GM12875 (cell line): ENCODE measurements around the gene ESM1.
"Not testable (repeated sequence)": the region's sequence is repeated elsewhere in the genome, so short reads cannot be mapped to it uniquely, and the experiment has no call there.

ENCODE experiments used
- H3K4me3 ChIP-seq: one replicate; pipeline ENCODE4 v1.5.1; 2011; ENCODE audit warnings: low read depth, low read length, control low read depth
- TF ChIP-seq, protein P1 (sequence below): IDR thresholded peaks from 2 replicates; pipeline ENCODE4 v1.5.1; 2011; ENCODE audit warnings: low read depth, mild to moderate bottlenecking, control low read depth, inconsistent platforms, low read length, moderate library complexity, borderline replicate concordance; ENCODE audit not compliant: insufficient read depth

Gene ESM1

DNA sequence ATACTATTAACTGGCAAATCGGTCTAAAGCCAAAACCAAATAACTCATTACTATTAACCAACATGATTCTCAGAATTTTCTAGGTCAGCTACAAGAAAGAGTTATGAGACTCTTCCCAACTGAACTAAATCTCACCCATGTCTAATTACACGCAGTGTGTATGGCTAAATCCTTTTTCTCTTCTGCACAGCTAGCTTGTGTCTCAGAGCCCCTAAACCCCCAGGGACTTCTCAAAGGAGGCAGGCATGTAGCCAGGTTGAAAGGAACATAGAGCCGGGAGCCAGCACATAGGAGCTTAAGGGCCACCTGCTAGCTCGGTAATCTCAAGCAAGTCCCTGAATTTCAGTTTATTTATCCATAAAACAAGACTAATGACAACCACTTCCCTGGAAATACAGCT, 36.4 kb upstream of the ESM1 start:
- no peak overlapping the region for H3K4me3 ChIP-seq
- TF ChIP-seq, protein P1, sequence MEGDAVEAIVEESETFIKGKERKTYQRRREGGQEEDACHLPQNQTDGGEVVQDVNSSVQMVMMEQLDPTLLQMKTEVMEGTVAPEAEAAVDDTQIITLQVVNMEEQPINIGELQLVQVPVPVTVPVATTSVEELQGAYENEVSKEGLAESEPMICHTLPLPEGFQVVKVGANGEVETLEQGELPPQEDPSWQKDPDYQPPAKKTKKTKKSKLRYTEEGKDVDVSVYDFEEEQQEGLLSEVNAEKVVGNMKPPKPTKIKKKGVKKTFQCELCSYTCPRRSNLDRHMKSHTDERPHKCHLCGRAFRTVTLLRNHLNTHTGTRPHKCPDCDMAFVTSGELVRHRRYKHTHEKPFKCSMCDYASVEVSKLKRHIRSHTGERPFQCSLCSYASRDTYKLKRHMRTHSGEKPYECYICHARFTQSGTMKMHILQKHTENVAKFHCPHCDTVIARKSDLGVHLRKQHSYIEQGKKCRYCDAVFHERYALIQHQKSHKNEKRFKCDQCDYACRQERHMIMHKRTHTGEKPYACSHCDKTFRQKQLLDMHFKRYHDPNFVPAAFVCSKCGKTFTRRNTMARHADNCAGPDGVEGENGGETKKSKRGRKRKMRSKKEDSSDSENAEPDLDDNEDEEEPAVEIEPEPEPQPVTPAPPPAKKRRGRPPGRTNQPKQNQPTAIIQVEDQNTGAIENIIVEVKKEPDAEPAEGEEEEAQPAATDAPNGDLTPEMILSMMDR, result no peak

DNA sequence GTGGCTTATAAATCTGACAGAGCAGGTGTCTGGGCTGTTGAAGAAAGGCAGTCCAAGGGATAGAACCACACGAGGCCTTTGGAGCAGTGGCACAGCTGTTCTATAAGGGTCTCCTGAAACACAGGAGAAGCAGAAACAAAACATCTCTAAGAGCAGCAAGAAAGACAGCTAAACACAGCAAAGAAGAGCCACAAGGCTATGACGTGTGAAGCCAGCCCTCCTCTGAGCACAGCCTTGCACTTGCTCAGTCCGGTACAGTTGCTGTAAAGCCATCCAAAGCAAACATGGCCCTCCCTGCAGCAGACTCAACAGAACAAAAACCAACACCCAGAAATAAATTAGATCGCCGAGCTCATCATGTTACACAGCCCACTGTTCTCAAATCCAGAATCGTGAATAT, 36.0 kb upstream of the ESM1 start:
- TF ChIP-seq, protein P1, result no peak
- no peak overlapping the region for H3K4me3 ChIP-seq

DNA sequence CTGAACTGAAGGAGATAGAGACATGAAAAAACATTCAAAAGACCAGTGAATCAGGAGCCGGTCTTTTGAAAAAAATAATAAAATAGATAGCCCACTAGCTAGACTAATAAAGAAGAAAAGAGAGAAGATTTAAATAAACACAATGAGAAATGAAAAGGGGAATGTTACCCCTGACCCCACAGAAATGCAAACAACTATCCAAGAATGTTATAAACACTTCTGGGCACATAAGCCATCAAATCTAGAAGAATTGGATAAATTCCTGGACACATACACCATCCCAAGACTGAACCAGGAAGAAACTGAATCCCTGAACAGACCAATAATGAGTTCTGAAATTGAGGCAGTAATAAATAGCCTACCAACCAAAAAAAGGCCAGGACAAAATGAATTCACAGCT, 24.8 kb upstream of the ESM1 start:
- H3K4me3 ChIP-seq, result not testable (repeated sequence)

DNA sequence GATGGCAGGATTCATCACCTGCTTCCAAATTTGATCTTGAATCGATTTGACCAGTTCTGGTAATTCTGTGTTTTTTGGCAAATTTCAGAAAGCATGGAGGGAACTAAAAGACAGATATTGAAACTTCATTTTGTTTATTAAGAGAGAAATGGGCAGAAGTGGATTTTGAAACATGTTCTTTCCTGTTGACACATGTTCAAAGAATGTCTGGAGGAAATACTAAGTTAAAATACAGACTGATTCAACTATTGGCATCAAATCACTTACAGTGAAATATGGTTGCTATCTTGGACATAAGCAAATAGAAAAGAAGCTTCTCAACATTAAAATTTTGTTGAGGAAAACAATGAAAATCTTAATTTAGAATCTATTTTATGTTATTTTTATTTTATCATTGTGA, 19.3 kb upstream of the ESM1 start:
- TF ChIP-seq, protein P1, result no peak
- no peak overlapping the region for H3K4me3 ChIP-seq

DNA sequence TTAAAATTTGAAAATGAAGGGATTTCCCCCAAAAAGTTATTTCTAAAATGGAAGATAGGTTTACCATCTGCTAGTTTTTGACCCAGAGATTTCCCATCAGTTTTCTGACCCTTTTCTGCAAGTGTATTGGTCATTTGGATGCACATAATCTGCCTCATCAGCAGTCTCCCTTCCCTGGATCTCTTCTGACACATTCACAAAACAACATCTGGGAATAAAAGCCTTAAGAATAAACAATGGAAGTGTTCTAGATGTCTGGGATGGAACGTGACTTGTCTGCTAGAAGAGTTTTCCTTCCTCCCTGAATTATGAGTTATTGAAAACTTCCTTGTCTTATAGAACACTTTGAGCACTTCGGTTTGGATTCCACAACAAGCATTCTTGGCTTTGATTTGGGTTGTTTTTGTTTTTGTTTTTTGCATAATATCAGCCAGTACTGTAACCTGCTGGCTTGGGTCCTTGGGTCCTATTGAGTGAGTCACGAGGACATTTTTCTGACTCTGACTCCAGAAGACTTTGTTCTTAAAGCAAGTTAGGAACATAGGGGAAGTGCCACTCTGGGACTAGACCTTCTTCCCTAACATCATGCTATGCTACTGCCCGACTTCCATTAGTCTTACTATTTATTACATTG, 18.2 kb upstream of the ESM1 start:
- TF ChIP-seq, protein P1, result no peak

DNA sequence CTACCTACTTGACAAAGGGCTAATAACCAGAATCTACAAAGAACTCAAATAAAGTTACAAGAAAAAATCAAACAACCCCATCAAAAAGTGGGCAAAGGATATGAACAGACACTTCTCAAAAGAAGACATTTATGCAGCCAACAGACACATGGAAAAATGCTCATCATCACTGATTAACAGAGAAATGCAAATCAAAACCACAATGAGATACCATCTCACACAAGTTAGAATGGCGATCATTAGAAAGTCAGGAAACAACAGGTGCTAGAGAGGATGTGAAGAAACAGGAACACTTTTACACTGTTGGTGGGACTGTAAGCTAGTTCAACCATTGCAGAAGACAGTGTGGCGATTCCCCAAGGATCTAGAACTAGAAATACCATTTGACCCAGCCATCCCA, 16.8 kb upstream of the ESM1 start:
- H3K4me3 ChIP-seq, result not testable (repeated sequence)

More for the DNA sequence above, 18.2 kb upstream of the ESM1 start:
- no peak overlapping the region for H3K4me3 ChIP-seq

DNA sequence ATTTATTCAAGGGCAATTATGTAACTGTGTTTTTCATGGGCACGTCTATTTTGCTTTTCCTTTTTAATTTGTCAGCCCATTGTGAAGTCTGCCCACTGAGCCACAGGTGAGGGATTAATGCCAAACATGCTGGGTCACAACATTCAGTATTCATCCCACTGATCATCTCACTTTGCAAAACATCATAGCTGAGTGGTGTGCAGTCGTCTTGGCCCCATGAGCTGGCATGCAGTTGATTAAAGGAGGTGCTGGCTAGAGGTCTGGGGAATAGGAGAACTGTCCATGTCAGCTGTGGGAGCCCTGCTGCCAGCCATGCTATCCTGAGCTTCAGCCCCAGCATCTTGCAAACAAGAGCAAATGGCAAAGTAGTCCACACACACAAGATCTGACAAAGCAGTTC, 11.7 kb upstream of the ESM1 start:
- no peak overlapping the region for H3K4me3 ChIP-seq
- TF ChIP-seq, protein P1, result no peak

DNA sequence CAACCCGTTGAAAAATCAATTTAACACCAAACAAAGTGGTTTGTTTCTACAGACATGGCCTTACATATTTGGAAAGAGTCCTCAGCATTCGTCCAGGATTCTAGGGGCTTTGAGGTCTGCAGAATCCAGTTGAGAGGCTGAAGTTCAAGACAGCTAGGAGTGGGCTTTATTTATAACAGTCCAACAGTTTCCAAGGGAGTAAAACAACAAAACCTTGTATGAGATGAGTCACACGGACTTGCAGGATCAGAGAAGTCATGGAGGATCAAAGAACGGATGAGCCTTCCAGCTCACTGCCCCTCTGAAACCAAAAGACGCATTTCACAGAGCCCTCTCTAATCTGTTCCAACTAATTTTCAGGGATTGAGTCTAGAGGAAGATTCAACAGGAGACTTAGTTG, 11.1 kb upstream of the ESM1 start:
- TF ChIP-seq, protein P1, result no peak
- H3K4me3 ChIP-seq, result no peak overlapping the region
